ENCODE measurements around the gene GAD1.

GAD1 gene

GRCh38 chr2:170783549-170783948, 33.1 kb upstream of the GAD1 start:
- Histone ChIP-seq H3K27me3 (ENCODE audit: control insufficient read depth, insufficient read depth, low read length) (no peaks in the 10 kb centered on the region), H3K27ac (no peak overlapping the region), H3K36me3 (ENCODE audit: control insufficient read depth, insufficient read depth, low read length) (no peaks in the 10 kb centered on the region), H3K9me3 (ENCODE audit: control insufficient read depth, low read length) (no peaks in the 10 kb centered on the region), H3K4me2 (ENCODE audit: low read length) (no peak overlapping the region), H3K79me2 (no peaks in the 10 kb centered on the region), H3K4me3 (ENCODE audit: low read depth, low read length) (no peak overlapping the region), H3K9ac (no peak overlapping the region), H2AFZ (no peak overlapping the region), H3K4me1 (no peaks in the 10 kb centered on the region)
- TF ChIP-seq, protein P1, sequence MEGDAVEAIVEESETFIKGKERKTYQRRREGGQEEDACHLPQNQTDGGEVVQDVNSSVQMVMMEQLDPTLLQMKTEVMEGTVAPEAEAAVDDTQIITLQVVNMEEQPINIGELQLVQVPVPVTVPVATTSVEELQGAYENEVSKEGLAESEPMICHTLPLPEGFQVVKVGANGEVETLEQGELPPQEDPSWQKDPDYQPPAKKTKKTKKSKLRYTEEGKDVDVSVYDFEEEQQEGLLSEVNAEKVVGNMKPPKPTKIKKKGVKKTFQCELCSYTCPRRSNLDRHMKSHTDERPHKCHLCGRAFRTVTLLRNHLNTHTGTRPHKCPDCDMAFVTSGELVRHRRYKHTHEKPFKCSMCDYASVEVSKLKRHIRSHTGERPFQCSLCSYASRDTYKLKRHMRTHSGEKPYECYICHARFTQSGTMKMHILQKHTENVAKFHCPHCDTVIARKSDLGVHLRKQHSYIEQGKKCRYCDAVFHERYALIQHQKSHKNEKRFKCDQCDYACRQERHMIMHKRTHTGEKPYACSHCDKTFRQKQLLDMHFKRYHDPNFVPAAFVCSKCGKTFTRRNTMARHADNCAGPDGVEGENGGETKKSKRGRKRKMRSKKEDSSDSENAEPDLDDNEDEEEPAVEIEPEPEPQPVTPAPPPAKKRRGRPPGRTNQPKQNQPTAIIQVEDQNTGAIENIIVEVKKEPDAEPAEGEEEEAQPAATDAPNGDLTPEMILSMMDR (IDR thresholded peaks at IDR 0.05) = no peak

DNA sequence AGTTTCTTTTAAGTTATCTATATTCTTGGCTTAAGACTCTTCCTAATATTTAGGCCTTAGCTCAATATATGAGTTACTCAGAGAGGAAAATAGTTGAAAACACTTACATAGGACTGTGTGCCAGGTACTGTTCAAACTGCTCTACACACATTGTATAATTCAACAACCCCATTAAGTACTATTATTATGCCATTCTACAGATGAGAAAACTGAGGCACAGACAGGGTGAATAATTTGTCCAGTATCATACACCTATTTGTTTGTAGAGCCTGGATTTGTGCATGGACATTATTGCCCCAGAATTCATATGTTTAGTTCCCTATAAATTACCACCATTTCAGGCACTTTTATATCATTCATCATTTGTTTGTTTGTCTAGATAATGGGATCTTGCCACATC, 17.7 kb upstream of the GAD1 start:
- Histone ChIP-seq H3K4me2 (ENCODE audit: low read length) (no peak overlapping the region), H3K9me3 (ENCODE audit: control insufficient read depth, low read length) (no peaks in the 10 kb centered on the region), H2AFZ (no peak overlapping the region), H3K27ac (no peak overlapping the region), H3K9ac (no peak overlapping the region), H3K4me1 (no peaks in the 10 kb centered on the region), H3K27me3 (ENCODE audit: control insufficient read depth, insufficient read depth, low read length) (no peaks in the 10 kb centered on the region), H3K79me2 (no peaks in the 10 kb centered on the region), H3K4me3 (ENCODE audit: low read depth, low read length) (no peak overlapping the region), H3K36me3 (ENCODE audit: control insufficient read depth, insufficient read depth, low read length) (no peaks in the 10 kb centered on the region)
- TF ChIP-seq, protein P1 (IDR thresholded peaks at IDR 0.05) = no peak

GRCh38 chr2:170806548-170806947, 10.1 kb upstream of the GAD1 start:
- Histone ChIP-seq H3K9me3 (ENCODE audit: control insufficient read depth, low read length) (no peaks in the 10 kb centered on the region), H3K27me3 (ENCODE audit: control insufficient read depth, insufficient read depth, low read length) (no peaks in the 10 kb centered on the region), H2AFZ (peak overlapping the region; percentile 14)

GRCh38 chr2:170812710-170813600, 3.7 kb upstream of the GAD1 start:
- TF ChIP-seq, protein P1 (IDR thresholded peaks at IDR 0.05) = peak; percentile 75
- Histone ChIP-seq H3K9me3 (ENCODE audit: control insufficient read depth, low read length) (no peaks in the 10 kb centered on the region), H2AFZ (peak overlapping the region; percentile 57), H3K36me3 (ENCODE audit: control insufficient read depth, insufficient read depth, low read length) (no peaks in the 10 kb centered on the region), H3K27me3 (ENCODE audit: control insufficient read depth, insufficient read depth, low read length) (no peaks in the 10 kb centered on the region), H3K9ac (no peak overlapping the region), H3K27ac (no peak overlapping the region), H3K4me2 (ENCODE audit: low read length) (no peak overlapping the region), H3K79me2 (no peaks in the 10 kb centered on the region), H3K4me1 (no peaks in the 10 kb centered on the region), H3K4me3 (ENCODE audit: low read depth, low read length) (no peak overlapping the region)

More at GRCh38 chr2:170806548-170806947, 10.1 kb upstream of the GAD1 start:
- Histone ChIP-seq H3K4me2 (ENCODE audit: low read length) (no peak overlapping the region), H3K27ac (no peak overlapping the region), H3K9ac (no peak overlapping the region), H3K4me1 (no peaks in the 10 kb centered on the region), H3K36me3 (ENCODE audit: control insufficient read depth, insufficient read depth, low read length) (no peaks in the 10 kb centered on the region), H3K4me3 (ENCODE audit: low read depth, low read length) (no peak overlapping the region), H3K79me2 (no peaks in the 10 kb centered on the region)
- TF ChIP-seq, protein P1 (IDR thresholded peaks at IDR 0.05) = no peak
